HG03196 (cell line): ENCODE data around the gene TPP2.

Experiments
- ATAC-seq: cut with Tn5 transposase; IDR thresholded peaks from one replicate; pipeline ENCODE4 v1.9.1; 2021; ENCODE audit not compliant: unreplicated experiment

Gene TPP2

DNA sequence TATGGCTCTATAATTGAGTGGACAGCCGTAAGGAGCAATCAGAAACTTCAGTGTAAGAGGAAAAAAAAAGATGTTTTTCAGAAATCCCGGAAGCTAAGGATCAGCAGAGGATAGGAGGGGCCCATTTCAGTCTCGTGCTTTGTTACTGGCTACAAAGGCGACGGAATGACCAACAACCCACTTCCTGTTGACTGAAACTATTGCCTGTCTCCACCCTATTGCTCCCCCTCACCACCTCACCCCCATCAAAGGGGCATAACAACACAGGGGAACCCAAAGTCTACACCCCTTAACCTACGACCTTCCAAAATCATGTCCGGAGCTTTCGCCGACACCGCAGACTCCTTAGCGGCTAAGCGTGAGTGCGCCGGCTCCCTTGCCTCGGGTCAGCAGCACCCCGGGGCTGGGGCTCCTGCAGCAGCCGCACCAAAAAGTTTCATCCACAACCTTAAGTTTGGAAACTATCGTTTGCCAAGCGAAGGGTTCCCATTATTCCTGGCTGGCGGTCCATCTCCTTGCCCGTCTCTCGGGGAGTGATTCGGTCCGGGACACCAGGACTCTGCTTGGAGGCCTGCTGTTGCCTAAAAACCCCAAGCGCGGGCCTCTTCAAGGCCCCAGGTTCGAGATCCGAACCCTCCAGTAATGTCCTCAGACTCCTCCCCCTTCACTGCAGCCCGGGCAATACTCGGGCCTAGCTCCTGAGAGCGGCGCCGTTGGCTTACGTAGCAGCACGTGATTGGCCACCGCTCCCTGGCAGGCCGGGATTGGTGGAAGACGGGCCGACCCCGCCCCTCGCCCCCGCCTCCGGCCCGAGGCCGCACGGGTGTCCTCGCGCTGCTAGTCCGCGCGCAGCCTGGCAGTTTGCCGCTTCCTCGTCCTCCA, at the start of gene TPP2:
Gene TPP2 (plus strand): TSS at position 840 of the 882 bp plus-strand sequence. CDS start 53 bp downstream, outside the sequence.
- ATAC-seq, result peak; percentile 79

DNA sequence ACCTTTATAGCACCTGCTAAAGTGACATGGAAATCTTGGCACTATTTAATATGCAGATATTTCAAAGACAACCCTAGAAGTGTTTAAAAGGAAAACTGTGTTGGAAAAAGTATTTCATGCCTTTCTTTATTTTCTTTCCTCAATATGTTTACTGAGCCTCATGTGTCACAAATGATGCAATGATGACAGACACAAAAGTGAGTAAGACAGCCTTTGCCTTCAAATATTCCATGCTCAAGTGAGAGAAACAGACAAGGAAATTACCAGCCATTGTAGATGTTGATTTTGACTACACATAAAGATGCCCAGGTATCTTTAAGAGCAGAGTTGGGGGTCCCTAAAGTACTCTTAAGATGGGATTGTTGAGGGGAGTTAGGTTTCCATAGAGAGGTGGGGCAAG, 48.0 kb upstream of the TPP2 start:
- no peak for ATAC-seq

- ATAC-seq, result no peak
These were observed 46.3 kb upstream of the TPP2 start for GRCh38 chr13:102550507-102550906.

GRCh38 chr13:102555914-102556553, 40.8 kb upstream of the TPP2 start:
- ATAC-seq, result no peak

DNA sequence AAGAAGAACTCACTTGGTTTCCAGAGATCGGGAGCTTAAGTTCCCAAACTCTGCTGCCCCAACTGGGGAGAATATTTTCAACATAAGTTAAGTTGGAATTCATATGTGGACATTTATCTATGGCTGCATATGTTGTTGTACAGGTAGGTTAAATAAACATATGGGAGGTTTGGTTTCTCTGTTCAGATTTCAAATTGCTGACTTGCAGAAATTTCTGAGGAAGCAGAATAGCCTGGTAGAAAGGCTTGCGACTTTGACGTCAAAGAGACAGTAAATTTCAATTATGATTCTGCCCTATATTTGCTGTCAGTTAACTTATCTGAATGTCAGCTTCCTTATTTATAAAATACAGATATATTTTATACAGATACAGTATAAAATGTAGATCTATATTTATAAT, 40.0 kb upstream of the TPP2 start:
- no peak for ATAC-seq

DNA sequence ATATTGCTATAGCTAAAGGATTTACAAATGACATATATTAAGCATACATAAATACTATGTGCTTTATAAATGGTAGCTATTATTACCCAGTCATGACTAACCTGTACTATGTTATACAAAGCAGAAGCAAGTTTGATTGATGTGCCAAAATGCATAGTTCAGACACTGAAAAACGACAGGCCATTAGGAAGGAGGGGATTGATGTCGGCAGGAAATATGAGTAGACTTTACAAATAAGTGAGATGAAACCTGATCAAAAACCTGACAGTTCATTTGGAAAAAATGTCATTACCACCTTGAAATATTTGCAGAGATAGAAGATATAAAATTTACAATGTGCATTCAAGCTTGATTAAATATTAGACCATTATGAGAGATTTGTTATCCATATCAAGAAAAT, 38.8 kb upstream of the TPP2 start:
- ATAC-seq, result no peak

DNA sequence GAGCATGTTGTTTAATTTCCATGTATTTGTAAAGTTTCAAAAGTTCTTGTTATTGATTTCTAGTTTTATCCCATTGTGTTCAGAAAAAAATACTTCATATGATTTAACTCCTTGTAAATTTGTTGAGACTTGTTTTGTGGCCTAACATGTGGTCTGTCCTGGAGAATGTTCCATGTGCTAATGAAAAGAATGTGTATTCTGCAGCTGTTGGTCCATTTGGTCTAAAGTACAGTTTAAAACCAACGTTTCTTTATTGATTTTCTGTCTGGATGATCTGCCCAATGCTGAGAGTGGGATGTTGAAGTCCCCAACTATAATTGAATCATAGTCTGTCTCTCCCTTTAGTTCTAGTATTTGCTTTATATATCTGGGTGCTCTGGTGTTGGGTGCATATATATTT, 34.9 kb upstream of the TPP2 start:
- no peak for ATAC-seq

DNA sequence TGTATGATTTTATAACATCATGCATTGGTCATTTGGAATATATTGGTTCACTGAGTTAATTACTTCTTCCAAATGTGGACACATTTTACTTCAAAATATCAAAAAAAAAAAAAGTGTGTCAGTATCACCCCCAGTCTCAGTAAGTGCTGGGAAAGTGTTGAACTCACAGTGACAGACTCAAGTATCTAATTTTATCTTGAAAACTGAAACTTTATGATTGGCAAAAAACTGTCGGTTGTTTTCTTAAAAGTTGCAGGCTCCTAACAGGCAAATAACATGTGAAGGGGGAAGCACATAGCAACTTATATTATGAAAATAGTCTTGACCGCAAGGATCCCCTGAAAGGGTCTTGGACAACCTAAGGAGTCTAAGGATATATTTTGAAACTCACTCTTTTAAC, 33.5 kb upstream of the TPP2 start:
- ATAC-seq, result no peak

GRCh38 chr13:102564564-102564963, 32.2 kb upstream of the TPP2 start:
- no peak for ATAC-seq

- no peak for ATAC-seq
These were observed 30.3 kb upstream of the TPP2 start for GRCh38 chr13:102566513-102566912.

- no peak for ATAC-seq
These were observed 28.9 kb upstream of the TPP2 start for GRCh38 chr13:102567857-102568256.

DNA sequence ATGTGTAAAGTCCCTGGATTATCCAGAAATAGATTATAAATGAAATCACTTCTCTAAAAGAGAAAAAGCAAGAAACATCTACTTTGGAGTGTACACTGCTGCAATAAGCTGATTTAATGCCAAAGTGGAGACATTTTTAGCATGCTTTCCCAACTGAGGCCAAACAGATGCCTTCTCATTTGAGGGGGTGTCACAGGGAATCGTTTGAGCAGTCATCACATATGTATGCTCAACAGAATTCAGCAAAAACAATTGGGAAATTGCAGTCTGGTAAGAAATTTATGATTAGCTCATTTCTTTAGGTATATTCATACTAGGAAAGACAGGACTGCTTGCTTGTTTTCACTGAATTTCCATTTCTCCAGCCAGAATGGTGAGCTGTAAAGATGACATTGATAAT, 27.3 kb upstream of the TPP2 start:
- ATAC-seq, result no peak

DNA sequence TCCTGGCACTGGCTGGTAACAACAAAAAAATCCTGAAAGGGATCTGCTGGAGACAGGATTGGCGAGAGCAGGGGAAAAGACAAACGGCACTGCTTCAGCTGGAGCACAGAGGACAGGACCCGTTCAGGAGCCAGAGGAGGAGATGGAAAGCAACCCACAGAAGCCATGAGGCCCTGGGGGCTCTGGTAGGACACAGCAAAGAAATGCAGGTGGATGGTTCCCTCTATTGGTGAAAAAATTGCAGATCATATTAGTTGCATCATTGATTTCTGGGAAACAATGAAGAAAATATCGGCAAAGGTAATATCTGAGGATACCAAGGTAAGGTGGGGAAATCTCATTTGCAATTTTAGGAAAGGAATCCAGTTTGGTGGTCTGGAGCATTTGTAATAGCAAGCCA, 25.7 kb upstream of the TPP2 start:
- ATAC-seq, result no peak

DNA sequence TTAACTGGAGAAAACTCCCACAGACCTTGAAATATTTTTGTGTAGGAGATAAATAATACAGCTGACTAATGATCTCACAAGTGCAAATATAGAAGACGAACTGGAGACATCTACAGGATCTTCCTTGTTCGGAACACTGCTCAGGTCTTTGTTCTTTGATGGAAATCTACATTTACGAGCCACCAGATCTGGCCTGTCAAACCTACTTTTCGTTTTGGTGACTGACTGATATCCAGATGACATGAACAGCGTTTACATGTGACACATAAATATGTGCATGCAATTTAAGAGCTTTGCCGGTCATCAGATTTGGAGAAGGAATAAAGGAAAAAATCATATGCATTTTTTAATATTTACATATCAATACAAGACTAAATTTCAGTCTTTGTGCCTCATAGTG, 24.5 kb upstream of the TPP2 start:
- ATAC-seq, result no peak

DNA sequence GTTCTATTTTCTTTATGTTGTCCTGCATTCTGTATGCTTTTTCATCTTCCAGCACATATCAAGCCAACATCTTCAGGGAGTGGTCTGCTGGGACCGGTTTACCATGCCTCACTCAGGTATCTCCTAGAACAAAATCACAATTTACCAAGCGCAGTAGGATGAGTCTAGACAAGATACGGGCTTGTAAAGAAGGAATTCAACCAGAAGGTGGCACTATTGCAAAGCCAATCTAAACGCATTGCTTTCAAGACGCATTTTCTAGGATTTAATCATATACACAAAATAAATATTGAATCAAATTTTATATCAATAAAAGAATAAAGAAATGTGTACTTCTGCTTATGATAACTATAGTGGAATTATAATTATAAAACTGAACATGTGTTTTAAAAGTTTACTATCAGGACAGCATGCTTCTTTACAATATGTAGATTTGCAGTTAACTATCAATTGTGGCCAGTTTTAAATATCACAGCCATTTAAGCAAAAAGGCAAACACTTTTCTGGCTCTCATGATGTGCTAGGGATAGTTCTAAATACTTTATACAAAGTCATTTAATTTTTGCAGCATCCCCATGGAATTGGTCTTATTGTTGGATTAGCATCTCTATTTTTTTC, 16.1 kb upstream of the TPP2 start:
- ATAC-seq, result peak; percentile 65

- ATAC-seq, result no peak
These were observed 14.5 kb upstream of the TPP2 start for GRCh38 chr13:102582256-102582655.

- ATAC-seq, result no peak
These were observed 12.4 kb upstream of the TPP2 start for GRCh38 chr13:102584434-102584833.

DNA sequence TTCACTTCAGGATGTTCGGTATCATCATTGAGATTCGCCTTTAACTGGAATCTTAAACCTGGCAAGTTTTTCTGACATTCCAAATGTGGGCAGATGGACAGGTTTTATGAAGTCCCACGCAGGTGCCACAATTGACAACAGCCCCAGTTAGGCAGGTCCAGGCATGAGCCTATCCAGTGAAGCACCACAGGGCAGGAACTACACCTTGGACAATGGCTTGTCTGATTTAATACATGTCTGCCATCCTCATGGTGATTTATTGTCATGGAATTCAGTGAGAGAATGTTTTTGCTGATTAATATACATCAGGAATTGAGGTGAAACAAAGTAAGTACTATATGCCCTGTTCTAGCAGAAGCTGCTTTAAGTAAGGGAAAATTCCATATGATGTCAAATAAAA, 10.2 kb upstream of the TPP2 start:
- ATAC-seq, result no peak

- ATAC-seq, result no peak
These were observed 8.9 kb upstream of the TPP2 start for GRCh38 chr13:102587916-102588315.

DNA sequence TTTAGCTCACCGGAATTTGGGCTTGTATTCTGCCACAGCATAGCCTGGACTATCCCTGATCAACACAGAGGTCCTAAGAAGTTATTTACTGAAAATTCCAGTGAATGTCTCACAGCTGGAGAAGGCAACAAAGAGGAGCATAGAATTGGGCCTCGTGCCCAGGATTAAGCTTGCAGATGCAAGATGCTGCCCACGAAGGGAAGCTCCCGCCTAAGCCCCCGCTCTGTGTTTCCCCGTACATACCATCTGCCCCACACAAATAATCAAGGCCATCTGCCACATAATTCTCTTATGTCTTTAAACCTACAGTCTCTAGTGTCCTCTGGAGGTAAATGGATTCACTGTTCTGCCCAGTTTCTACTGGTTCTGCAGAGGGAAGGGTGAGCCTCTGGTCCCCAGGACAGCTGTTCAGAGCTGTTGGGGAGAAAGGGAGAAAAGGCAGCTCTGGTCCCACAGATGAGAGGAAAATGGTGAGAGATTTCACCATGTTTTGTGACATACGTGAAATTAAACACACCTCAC, 7.4 kb upstream of the TPP2 start:
- no peak for ATAC-seq

- ATAC-seq, result peak; percentile 36
These were observed 4.6 kb upstream of the TPP2 start for GRCh38 chr13:102591988-102592781.
